Loucy (cell line): ENCODE results near the gene HOXB4.

Experiments used
- H2AFZ ChIP-seq: fragments of 200-600 bp; sonication (generic); 2 replicates; pipeline ENCODE4 v1.6.0; 2016; ENCODE audit warnings: antibody characterized with exemption, mild to moderate bottlenecking, low read length, moderate library complexity
- H3F3A ChIP-seq: fragments of 200-600 bp; 2 replicates; pipeline ENCODE4 v1.6.0; 2016; ENCODE audit warnings: antibody characterized with exemption, low read depth, mild to moderate bottlenecking
- H3K27me3 ChIP-seq: fragments of 200-600 bp; sonication (generic); 2 replicates; pipeline ENCODE4 v1.6.1; 2014; ENCODE audit warnings: low read length, mild to moderate bottlenecking; ENCODE audit not compliant: insufficient read depth, poor library complexity, severe bottlenecking
- H3K36me3 ChIP-seq: fragments of 200-600 bp; sonication (generic); 2 replicates; pipeline ENCODE4 v1.6.1; 2016; ENCODE audit warnings: low read length; ENCODE audit not compliant: insufficient read depth
- H3K4me1 ChIP-seq: fragments of 200-600 bp; sonication (generic); 2 replicates; pipeline ENCODE4 v1.5.1; 2014; ENCODE audit warnings: low read length, mild to moderate bottlenecking; ENCODE audit not compliant: insufficient read depth, poor library complexity, severe bottlenecking
- H3K4me2 ChIP-seq: fragments of 200-600 bp; sonication (generic); 2 replicates; pipeline ENCODE4 v1.6.0; 2014; ENCODE audit warnings: antibody characterized with exemption, low read length, low read depth, mild to moderate bottlenecking; ENCODE audit not compliant: poor library complexity, severe bottlenecking
- H3K4me3 ChIP-seq: fragments of 200-600 bp; sonication (generic); 2 replicates; pipeline ENCODE4 v1.5.1; 2014; ENCODE audit warnings: low read length, mild to moderate bottlenecking, mixed read lengths; ENCODE audit not compliant: poor library complexity, severe bottlenecking
- H3K79me2 ChIP-seq: fragments of 200-600 bp; sonication (generic); 2 replicates; pipeline ENCODE4 v1.6.1; 2014; ENCODE audit warnings: low read length; ENCODE audit not compliant: insufficient read depth
- H3K9ac ChIP-seq: fragments of 200-600 bp; sonication (generic); 2 replicates; pipeline ENCODE4 v1.6.0; 2014; ENCODE audit warnings: mild to moderate bottlenecking, low read depth, low read length, moderate library complexity; ENCODE audit not compliant: poor library complexity, severe bottlenecking
- H3K9me2 ChIP-seq: fragments of 200-600 bp; sonication (generic); replicated peaks from 2 replicates; pipeline ENCODE4 v1.6.1; 2016; ENCODE audit warnings: low read depth, low read length, mixed read lengths
- H3K9me3 ChIP-seq: fragments of 200-600 bp; sonication (generic); 2 replicates; pipeline ENCODE4 v1.6.1; 2014; ENCODE audit warnings: mild to moderate bottlenecking, antibody characterized with exemption, low read length, low read depth; ENCODE audit not compliant: insufficient read depth
- H4K20me1 ChIP-seq: fragments of 200-600 bp; sonication (generic); 2 replicates; pipeline ENCODE4 v1.6.0; 2014; ENCODE audit warnings: antibody characterized with exemption, low read length, mild to moderate bottlenecking; ENCODE audit not compliant: insufficient read depth, poor library complexity, severe bottlenecking
- CTCF ChIP-seq: fragments of 200-600 bp; sonication (generic); conservative IDR thresholded peaks from 2 replicates; pipeline ENCODE4 v1.5.1; 2014; ENCODE audit warnings: mild to moderate bottlenecking, antibody characterized with exemption, low read length
- EZH2phosphoT487 ChIP-seq: fragments of 200-600 bp; IDR thresholded peaks from 2 replicates; pipeline ENCODE4 v1.6.1; 2018; ENCODE audit warnings: antibody characterized with exemption, mild to moderate bottlenecking, moderate library complexity, borderline replicate concordance

The HOXB4 gene

GRCh38 chr17:48615047-48615962, 37.2 kb upstream of the HOXB4 start, which contains the start of gene HOXB8:
TSS of gene HOXB8 (minus strand) at chr17:48615292. CDS start at chr17:48614704, 588 bp downstream.
- Histone ChIP-seq H3F3A (peaks cover 12% of the 10 kb centered on the region; the same call in 1 of the 2 replicates), H3K9ac (peak within 1 kb of the TSS; percentile 100), H3K9me2 (no peaks in the 10 kb centered on the region), H4K20me1 (peaks cover 9% of the 10 kb centered on the region), H3K4me3 (peak within 1 kb of the TSS; percentile 89), H3K4me2 (peak within 1 kb of the TSS; percentile 98), H2AFZ (no peak within 1 kb of the TSS), H3K27me3 (peaks cover 20% of the 10 kb centered on the region), H3K9me3 (no peaks in the 10 kb centered on the region), H3K4me1 (peaks cover 24% of the 10 kb centered on the region), H3K36me3 (no peaks in the 10 kb centered on the region), H3K79me2 (peaks cover 97% of the 10 kb centered on the region)
- TF ChIP-seq CTCF (no peak), EZH2phosphoT487 (peak; percentile 14; the same call in 1 of the 2 replicates)

- peak overlapping the region; percentile 98 for H3K4me2 ChIP-seq
- H3K4me3 ChIP-seq, result peak overlapping the region; percentile 89
- peaks cover 9% of the 10 kb centered on the region for H4K20me1 ChIP-seq
- H3K4me1 ChIP-seq, result peaks cover 24% of the 10 kb centered on the region
- peaks cover 99% of the 10 kb centered on the region for H3K79me2 ChIP-seq
- H3K27me3 ChIP-seq, result peaks cover 14% of the 10 kb centered on the region
- no peak overlapping the region for H2AFZ ChIP-seq
- H3K9ac ChIP-seq, result peak overlapping the region; percentile 100
- no peaks in the 10 kb centered on the region for H3K36me3 ChIP-seq
- no peaks in the 10 kb centered on the region for H3K9me3 ChIP-seq
- peaks cover 8% of the 10 kb centered on the region; the same call in 1 of the 2 replicates for H3F3A ChIP-seq
- no peak for TF ChIP-seq CTCF
- no peak for TF ChIP-seq EZH2phosphoT487
- no peaks in the 10 kb centered on the region for H3K9me2 ChIP-seq
Observed at GRCh38 chr17:48613862-48614694, 35.9 kb upstream of the HOXB4 start.

- Histone ChIP-seq H3K4me2 (peak overlapping the region; percentile 98), H4K20me1 (peaks cover 9% of the 10 kb centered on the region)
Observed at GRCh38 chr17:48612854-48613691, 34.9 kb upstream of the HOXB4 start.

More at GRCh38 chr17:48612854-48613691, 34.9 kb upstream of the HOXB4 start:
- no peaks in the 10 kb centered on the region for H3K36me3 ChIP-seq
- no peaks in the 10 kb centered on the region for H3K9me2 ChIP-seq
- H3K9me3 ChIP-seq, result no peaks in the 10 kb centered on the region
- no peak overlapping the region for H2AFZ ChIP-seq
- H3K27me3 ChIP-seq, result peaks cover 14% of the 10 kb centered on the region
- TF ChIP-seq CTCF (no peak), EZH2phosphoT487 (no peak)
- peaks cover 32% of the 10 kb centered on the region for H3K4me1 ChIP-seq
- peaks cover 8% of the 10 kb centered on the region; the same call in 1 of the 2 replicates for H3F3A ChIP-seq
- peaks cover 100% of the 10 kb centered on the region for H3K79me2 ChIP-seq
- H3K9ac ChIP-seq, result peak overlapping the region; percentile 100
- peak overlapping the region; percentile 89 for H3K4me3 ChIP-seq
